GM06990 (cell line): Measurements from ENCODE around the gene XAGE5.
"Not testable (repeated sequence)": the region's sequence is repeated elsewhere in the genome, so short reads cannot be mapped to it uniquely, and the experiment has no call there.

ENCODE experiments used
- DNase-seq: peaks from one replicate; pipeline ENCODE4 v3.0.0-alpha.2; 2011; ENCODE audit not compliant: insufficient read length; ENCODE audit errors: extremely low read depth
- H3K27me3 ChIP-seq: replicated peaks from 2 replicates; pipeline ENCODE4 v1.6.0; 2011; ENCODE audit warnings: low read length; ENCODE audit not compliant: control insufficient read depth, insufficient read depth
- H3K36me3 ChIP-seq: 2 replicates; pipeline ENCODE4 v1.5.1; 2011; ENCODE audit warnings: low read length; ENCODE audit not compliant: control insufficient read depth, insufficient read depth
- H3K4me3 ChIP-seq: replicated peaks from 2 replicates; pipeline ENCODE4 v1.5.1; 2011; ENCODE audit warnings: low read depth, mild to moderate bottlenecking, control low read depth, low read length
- TF ChIP-seq, protein P1 (sequence below): IDR thresholded peaks from 2 replicates; pipeline ENCODE4 v1.5.1; 2011; ENCODE audit warnings: low read length, control low read depth, mild to moderate bottlenecking, inconsistent platforms; ENCODE audit not compliant: insufficient read depth, poor library complexity, severe bottlenecking

Gene XAGE5, protein sequence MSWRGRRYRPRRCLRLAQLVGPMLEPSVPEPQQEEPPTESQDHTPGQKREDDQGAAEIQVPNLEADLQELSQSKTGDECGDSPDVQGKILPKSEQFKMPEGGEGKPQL

DNA sequence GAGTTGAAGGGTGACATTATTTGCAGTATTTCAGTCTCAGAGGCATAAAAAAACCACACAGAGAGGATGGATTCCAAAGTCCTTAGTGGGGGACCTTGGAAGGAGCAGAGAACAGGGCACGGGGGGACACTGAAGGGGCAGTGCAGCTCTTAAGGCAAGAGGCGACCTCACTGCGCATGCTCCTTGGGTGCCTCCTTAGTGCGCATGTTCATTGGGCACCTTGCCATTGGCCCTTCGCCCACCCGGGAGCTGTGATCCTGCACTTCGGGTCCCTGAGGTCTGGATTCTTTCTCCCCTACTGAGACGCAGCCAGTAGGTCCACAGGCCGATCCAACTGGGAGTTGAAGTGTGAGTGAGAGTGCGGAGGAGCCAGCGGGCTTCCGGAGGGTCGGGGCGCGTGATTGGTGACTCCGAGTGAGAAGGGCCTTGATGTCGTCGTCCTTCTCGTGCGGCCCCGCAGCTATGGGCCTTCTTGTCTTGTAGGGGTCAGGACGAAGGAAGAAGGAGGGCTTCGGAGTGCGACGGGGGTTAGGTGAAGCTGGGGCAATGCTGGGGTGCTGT lies at the start of gene XAGE5:
XAGE5 (plus strand) TSS at position 223 of the 561 bp plus-strand sequence. CDS start 1,280 bp downstream, outside the sequence.
- H3K27me3 ChIP-seq, result no peaks in the 10 kb centered on the region
- no peaks in the 10 kb centered on the region for H3K36me3 ChIP-seq
- DNase-seq, result no peak
- TF ChIP-seq, protein P1, sequence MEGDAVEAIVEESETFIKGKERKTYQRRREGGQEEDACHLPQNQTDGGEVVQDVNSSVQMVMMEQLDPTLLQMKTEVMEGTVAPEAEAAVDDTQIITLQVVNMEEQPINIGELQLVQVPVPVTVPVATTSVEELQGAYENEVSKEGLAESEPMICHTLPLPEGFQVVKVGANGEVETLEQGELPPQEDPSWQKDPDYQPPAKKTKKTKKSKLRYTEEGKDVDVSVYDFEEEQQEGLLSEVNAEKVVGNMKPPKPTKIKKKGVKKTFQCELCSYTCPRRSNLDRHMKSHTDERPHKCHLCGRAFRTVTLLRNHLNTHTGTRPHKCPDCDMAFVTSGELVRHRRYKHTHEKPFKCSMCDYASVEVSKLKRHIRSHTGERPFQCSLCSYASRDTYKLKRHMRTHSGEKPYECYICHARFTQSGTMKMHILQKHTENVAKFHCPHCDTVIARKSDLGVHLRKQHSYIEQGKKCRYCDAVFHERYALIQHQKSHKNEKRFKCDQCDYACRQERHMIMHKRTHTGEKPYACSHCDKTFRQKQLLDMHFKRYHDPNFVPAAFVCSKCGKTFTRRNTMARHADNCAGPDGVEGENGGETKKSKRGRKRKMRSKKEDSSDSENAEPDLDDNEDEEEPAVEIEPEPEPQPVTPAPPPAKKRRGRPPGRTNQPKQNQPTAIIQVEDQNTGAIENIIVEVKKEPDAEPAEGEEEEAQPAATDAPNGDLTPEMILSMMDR, result no peak
- H3K4me3 ChIP-seq, result no peak within 1 kb of the TSS

GRCh38 chrX:52765983-52766382 lies 45.1 kb upstream of the XAGE5 start:
- DNase-seq, H3K4me3 ChIP-seq, H3K36me3 ChIP-seq, H3K27me3 ChIP-seq: not testable (repeated sequence)

GRCh38 chrX:52773504-52773903 lies 37.6 kb upstream of the XAGE5 start:
- H3K4me3 ChIP-seq, H3K27me3 ChIP-seq, H3K36me3 ChIP-seq, DNase-seq: not testable (repeated sequence)

DNA sequence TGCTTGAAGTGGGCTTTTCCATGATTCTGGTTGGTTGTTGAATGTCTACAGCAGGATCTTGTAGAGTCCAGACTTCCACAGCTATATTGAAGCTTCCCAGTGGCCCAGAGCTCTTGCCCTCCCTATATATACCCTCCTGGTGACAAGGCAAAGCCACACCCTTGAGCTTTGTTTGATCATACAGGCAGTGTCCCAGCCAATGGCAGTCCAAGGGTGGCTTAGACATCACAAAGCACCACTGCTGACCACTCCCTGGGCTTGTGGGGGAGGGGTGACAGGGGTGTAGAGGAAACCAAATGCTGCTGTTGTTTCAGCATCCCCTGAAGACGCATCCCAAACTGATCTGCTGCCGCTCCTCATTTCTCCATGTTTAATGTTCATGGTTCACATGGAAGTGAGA lies 13.8 kb upstream of the XAGE5 start, which contains the start of gene SPANXN5:
SPANXN5 (minus strand) TSS at position 101 of the 400 bp plus-strand sequence; CDS start at position 22, 79 bp downstream.
- not testable (repeated sequence) for H3K4me3 ChIP-seq, H3K27me3 ChIP-seq, DNase-seq, H3K36me3 ChIP-seq

GRCh38 chrX:52804876-52805275 lies 6.2 kb upstream of the XAGE5 start:
- not testable (repeated sequence) for DNase-seq, H3K36me3 ChIP-seq, H3K27me3 ChIP-seq, H3K4me3 ChIP-seq

DNA sequence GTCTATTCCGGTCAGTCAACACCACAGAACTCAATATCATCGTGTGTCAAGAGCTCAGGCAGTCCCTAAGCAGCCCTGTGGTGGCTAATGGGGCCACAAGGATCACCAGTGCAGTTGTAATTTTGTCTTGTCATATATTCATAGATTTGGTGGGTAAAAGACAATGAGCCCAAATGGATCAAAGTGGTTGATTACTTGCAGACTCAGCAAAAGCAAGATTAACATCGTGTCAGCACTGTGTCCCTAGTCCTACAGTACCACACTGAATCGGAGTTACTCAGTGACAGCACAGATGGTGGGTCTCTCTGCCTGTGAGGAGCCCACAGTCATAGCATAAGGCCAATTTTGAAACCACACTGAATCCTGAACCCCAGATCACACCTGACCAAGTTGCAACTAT lies 8.7 kb downstream of the XAGE5 start:
- TF ChIP-seq, protein P1, result no peak
- Histone ChIP-seq H3K4me3 (no peak overlapping the region), H3K27me3 (no peaks in the 10 kb centered on the region), H3K36me3 (no peaks in the 10 kb centered on the region)
- no peak for DNase-seq

DNA sequence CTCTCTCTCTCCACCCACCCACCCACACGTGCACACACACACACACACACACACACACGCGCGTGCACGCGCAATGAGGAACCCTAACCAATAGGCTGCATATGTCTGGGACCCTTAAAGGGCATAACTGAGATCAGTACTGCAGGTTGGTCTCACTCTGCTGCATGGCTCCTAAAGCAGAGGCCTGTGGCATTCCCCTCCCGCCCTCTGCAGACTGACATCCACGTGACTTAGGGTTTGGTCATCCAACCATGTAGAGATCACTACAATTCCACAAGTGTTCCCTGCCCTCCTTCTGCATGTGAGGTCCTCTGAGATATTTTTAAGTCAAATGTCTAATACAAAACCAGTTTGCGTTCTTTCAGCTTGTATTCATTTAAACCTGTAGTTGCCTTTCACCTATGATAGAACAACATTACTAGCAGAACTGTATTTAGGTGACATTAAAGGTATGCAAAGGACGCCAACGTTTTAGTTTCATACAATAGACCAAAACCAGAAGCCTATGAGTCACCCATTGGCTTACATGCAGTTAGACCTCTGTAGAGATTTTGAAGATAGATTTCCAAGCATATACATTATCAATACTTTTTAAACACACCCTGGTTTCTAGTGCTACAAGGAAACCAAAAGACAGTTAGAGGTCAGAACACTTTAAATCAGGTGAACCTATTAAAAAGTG lies 10.1 kb downstream of the XAGE5 start:
- DNase-seq, result no peak
- H3K27me3 ChIP-seq, result no peaks in the 10 kb centered on the region
- H3K4me3 ChIP-seq, result no peak overlapping the region
- TF ChIP-seq, protein P1, result no peak
- H3K36me3 ChIP-seq, result no peaks in the 10 kb centered on the region
